NCI-H2029 treated with DMSO at 0.1 percent for 48 hours (cell line): Measurements from ENCODE around the gene PLEKHM3.

Experiments
- DNase-seq: peaks from one replicate; lab custom pipeline; 2025; lab: John Stamatoyannopoulos, UW

PLEKHM3 gene, protein sequence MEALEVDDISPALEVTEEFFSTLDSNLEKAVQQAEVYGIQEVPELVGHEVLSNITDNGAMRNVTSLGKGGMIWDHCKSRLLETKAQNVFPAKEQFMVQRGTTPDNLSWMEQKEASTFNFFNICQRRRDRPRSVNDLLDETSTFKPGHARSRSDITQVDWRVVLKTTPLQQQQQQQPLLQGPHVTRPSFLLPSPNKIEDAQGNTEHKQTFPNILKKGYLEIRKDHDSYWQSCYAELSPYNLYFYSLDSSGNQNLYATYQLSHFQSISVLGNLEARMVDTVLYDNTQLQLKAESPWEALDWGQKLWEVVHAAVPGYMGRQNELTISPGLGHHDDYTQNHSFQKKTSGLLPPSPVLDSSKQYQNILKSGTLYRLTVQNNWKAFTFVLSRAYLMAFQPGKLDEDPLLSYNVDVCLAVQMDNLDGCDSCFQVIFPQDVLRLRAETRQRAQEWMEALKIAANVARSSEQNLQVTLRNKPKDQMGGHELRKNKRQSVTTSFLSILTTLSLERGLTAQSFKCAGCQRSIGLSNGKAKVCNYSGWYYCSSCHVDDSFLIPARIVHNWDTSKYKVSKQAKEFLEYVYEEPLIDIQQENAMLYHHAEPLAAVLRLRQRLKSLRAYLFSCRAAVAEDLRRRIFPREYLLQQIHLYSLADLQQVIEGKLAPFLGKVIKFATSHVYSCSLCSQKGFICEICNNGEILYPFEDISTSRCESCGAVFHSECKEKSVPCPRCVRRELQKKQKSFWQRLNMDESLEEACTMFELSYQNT

DNA sequence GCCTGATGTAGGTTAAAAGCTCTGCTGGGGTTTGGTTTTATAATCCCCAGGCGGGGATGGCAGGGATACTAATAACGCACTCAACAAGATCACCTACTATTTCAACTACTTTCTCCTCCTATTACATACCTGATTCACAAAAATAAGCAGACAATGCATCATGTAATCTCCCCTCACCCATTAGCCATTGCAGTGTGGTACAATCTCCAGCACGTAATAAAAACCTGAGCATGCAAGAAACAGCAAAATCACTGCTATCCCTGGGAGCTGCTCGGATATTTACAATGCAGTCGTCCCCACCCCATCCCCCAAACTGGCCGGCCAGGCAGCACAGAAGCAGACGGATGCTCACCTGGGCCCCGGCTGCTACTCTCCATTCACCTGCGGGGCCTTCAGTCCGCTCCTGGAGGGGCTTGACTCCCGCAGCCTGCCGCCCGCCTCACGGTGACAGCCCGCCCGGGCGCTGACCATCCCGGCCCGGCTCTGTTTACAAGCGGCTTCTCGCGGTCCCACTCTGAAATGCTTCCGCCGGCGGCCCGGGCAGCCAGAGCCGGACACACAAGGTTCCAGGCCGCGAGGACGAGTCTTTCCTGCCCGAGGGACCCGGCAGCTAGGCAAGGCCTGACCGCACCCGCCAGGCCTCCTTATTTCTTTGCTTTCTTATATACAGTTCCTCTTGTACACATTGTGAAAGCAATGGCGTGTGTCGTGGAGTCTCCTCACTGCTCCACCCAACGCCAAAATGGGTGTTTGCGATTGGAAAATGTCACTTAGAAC is at the start of gene PLEKHM3:
PLEKHM3 (minus strand) TSS at position 491 of the 777 bp plus-strand sequence. CDS start 23,888 bp downstream, outside the sequence.
- DNase-seq, result peak; percentile 38

DNA sequence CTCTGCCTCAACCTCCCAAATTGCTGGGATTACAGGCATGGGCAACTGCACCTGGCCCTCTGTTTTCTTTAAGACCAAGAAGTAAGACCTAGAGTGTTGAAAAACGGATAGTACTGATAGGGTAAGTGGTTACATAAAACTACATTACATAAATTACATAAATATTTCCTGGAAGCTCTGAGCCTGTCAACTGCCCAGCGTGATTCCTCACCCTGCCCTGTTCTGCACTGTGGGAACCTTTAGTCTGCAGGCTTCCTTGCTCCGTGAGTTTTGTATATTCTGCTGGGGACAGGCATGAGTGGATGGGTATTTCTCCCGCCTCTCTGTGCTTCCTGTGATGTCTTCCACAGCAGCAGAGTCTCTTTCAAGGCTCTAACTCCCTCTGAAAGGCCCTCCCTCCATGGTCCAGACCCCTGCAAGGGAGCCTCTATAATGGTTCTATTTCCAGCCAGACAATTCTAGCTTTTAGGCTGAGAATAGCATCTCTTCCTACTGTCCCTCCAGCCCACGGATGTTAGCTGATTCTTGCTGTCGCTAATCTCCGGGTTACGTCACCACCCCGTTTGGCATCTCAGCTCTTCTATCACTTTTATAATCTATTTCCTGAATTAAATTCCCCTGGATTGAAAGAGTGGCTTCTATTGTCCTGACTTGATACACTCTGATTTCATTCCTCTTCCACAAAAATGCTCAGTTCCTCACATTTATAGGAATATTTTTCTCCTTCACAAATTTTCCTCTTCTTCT is 49.5 kb upstream of the PLEKHM3 start:
- no peak for DNase-seq

DNA sequence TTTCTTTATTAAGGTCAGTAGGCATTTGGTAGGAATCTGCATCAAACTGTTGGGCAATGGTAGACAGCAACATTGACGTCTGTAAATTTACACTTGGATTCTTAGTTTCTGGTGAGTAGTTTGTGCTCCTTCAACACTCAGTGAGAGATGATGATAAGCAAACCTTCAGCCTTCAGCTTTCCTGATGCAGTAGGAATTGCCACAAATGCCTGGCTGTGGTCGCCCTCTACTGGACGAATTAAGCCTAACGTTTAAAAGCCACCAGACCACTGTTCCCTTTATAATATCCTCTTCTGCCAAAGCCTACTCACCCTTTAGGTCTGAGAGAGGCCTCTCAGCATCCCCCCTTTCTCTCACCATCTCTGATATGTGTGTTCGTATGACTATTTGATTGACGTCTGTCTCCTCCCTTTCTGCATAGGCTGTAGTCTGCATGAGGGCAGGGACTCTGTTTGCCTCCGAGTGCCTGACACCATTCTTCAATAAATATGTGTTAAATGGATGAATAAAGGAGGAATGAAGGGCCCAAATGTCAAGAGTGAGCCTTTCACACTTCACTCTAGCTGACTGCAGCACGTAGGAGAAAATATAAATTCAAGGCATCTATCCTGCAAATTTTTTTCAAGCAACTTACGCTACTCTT is 47.0 kb upstream of the PLEKHM3 start:
- peak; percentile 5 for DNase-seq

DNA sequence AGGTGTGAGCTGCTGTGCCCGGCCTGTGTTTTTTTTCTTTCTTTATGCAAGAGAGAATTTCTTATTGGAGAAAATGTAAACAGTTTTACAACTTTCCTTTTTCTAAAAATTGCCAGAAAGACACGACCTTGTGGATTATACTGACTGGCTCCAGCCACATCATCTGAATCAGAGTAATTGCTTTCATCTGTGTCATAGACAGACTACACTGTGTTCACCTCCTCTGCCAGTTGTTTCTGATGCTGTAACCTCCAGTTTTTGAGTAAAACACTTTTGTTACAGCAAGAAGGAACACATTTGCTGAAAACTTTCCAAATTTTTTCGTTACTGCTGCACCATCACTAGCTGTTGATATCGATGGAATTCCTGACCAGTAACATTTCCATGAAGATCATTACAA is 43.9 kb upstream of the PLEKHM3 start:
- DNase-seq, result no peak

DNA sequence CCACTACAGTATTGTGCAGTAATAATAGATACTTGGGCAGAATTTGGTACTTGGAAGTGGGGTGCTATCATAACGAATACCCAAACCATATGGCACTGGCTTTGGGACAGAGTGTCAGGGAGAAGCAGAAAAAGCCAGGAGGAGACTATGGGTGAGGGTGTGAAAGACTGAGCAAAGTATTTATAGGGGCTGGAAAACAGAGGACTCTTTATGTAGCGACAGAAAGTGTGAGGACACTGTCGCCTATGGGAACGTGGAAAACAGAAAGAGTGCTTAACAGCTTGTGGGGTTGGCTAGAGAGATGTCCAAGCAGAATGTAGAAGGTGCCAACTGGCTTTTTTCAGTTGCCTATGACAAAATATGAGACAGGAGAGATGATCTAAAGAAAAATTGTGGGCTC is 40.7 kb upstream of the PLEKHM3 start:
- DNase-seq, result no peak

DNA sequence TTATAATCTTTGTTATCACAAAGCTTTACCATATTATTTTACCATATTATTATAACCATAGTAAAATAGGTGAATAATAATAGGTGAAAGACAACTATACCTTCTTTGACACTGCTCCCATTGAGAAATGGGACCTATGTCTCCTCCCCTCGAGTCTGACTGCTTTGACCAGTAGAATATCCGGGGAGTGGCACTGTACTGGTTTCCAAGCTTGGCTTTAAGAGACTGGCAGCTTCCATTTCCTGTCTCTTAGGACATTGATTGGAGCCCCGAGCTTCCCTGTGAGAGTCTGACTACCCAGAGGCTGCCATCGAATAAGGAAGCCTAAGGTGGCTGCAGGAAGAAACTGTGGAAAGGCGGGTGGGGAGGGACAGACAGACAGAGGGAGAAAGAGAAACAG is 40.1 kb upstream of the PLEKHM3 start:
- no peak for DNase-seq

DNA sequence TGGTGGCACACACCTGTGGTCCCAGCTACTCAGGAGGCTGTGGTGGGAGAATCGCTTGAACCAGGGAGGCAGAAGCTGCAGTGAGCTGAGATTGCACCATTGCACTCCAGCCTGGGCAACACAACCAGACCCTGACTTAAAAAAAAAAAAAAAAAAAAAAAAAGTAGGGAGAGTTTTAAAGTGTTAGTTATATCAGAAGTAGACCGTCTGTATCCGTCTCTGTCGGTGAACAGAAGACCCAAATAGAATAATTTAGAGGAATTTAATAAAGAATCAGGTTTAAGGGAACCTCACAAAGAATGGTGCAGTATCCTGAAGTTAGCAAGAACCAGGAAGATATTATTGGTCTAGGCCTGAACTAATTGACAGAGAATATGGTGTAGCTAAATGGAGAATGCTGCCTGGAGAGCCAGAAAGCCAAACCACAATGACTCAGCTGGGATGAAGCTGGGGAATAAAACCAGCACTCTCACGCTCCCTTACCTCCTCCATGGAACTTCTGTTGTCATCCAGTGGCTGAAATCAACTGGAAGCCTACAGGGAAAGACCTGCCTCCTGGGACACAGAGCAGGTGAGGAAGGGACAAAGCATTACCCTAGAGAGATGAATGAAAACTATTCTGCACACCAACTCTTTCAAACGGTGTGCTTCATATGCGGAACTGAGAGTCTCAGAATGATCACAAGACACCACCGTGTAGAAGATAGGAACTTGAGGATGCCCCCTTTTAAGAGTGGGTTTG is 39.1 kb upstream of the PLEKHM3 start:
- no peak for DNase-seq

DNA sequence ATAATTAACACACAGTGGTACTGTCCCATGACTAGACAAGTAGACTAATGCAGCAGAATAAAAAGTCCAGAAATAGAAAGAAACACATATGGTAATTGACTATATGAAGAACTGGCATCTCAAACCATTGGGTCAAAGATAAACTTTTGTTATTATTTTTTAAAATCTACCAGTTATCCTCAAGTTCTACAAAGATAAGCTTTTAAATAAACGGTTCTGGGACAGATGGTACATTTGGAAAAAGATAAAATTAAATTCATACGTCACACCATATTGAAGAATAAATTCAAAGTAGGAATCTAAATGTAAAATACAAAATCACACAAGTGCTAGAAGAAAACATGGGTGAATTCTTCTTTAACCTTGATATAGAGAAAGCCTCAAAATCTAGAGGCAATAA is 37.6 kb upstream of the PLEKHM3 start:
- no peak for DNase-seq

DNA sequence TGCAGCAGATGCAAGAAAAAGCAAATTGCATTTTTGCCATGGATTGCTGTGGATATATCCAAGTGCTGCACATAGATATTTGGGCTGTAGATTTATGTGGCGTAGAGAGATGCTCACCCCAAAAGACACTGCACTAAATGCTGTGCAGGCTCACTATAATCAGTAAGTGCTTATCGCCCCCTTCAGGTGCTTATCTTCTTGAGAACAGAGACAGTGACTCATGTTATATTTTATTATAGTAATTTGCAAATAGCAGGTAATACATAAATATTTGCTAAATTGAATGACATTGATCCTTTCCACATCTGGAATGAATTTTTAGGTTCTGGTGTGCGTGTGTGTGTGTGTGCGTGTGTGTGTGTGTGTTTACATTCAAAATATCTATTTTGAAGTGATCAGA is 36.8 kb upstream of the PLEKHM3 start:
- DNase-seq, result no peak

DNA sequence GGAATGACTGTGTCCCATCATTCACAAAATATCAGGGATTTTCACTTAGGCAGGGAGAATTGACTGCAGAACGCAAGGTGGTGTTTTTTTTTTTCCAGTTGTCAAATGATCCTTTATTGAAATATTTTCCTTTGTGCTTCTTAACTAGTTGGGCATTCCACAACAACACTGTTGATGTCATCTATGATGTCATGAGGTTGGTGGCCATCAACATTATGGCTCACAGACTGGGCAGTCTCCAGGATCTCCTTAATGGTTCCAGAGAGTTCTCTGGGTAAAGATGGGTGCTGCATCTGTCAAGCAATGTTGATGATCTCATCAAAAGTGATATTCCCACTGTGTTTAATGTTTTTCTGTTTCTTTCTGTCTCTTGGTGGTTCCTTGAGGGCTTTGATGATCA is 31.8 kb upstream of the PLEKHM3 start:
- no peak for DNase-seq

DNA sequence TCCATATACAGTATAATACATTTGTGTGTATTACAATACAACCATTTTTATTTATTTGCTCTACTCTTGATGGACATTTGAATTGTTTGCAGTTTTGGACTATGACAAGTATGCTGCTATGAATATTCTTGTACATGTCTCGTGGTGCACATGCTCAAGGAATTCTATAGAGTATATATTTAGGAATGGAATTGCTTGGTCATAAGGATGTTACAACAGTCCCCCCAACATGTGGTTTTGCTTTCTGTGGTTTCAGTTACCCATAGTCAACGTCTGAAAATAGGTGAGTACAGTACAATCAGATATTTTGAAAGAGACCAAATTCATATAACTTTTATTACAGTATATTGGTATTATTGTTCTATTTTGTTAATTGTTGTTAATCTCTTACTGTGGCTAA is 24.1 kb upstream of the PLEKHM3 start:
- DNase-seq, result no peak

DNA sequence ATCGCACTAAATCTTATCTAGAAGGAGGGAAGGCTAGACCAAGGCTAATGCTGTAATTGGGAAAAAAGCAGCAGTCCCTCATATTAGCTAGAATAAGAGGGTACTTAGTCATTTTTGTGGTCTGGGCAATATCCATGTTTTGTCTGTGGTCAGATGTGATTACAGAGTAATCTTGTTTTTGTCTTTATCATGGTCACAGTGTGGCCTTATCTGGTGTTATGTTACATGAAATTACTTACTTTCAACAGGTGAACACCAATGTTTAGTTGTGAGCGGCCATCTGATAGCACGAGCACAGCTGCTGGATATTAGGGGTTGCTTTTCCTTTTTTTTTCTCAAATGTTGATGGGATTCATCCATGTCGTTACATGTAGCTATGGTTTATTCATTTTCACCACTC is 23.7 kb upstream of the PLEKHM3 start:
- no peak for DNase-seq

DNA sequence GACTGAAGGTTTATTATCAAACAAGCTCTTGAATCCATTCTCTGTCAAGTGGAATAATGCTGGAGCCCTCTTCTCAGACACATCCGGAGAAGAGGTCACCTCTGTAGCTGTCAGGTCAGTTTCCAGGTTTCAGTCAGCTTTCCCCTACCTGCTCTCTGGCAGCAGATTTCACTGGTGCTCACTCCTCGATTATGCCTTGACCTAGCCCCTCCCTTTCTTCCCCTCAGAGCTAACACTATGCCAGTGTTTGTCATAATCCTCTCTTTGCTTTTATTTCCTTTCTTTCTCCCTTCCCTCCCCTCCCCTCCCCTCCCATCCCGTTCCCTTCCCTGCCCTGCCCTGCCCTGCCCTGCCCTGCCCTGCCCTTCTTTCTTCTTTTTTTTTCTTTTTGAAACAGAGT is 22.5 kb upstream of the PLEKHM3 start:
- DNase-seq, result no peak

DNA sequence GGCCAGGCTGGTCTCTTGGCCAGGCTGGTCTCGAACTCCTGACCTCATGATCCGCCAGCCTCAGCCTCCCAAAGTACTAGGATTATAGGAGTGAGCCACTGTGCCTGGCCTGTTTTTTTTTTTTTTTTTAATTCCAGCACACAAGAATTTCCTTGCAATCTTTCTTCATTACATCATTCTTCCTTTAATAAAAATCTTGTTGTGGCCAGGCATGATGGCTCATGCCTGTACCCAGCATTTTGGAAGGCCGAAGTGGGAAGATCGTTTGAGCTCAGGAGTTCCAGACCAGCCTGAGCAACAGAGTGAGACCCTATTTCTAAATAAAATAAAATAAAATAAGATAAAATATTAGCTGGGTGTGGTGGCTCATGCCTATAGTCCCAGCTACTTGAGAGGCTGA is 21.4 kb upstream of the PLEKHM3 start:
- DNase-seq, result no peak

DNA sequence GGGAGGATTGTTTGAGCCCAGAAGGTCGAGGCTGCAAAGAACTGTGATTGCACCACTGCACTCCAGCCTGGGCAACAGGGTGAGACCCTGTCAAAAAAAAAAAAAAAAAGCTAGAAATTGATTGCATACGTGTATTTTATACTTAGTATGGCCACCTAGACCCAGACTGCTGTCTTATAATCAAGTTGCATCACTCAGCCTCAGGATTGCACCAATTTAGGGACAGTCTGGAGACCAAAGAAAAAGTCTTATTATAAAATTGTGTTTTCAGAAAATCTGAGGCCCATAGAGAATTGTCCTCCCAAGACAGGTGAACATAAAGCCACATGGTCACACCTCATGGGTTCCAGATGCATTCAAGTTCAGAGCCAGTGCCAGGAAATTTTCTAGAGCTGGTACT is 17.1 kb upstream of the PLEKHM3 start:
- no peak for DNase-seq

DNA sequence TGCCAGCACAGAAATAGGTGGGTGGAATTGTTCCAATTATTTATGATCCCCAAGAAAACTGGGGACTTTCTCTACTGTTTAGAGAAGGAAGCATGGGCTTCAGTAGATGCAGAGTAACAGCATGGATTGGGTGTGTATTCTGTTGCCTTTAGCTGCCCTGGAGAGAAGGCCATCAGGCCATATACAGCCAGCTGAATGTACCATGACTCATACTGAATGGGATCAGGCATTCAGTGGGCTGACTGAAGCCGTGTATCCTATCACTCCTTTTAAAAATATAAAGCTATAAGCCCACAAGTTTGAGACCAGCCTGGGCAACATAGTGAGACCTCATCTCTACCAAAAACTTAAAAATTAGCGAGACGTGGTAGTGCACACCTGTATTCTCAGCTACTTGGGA is 16.7 kb upstream of the PLEKHM3 start:
- no peak for DNase-seq

DNA sequence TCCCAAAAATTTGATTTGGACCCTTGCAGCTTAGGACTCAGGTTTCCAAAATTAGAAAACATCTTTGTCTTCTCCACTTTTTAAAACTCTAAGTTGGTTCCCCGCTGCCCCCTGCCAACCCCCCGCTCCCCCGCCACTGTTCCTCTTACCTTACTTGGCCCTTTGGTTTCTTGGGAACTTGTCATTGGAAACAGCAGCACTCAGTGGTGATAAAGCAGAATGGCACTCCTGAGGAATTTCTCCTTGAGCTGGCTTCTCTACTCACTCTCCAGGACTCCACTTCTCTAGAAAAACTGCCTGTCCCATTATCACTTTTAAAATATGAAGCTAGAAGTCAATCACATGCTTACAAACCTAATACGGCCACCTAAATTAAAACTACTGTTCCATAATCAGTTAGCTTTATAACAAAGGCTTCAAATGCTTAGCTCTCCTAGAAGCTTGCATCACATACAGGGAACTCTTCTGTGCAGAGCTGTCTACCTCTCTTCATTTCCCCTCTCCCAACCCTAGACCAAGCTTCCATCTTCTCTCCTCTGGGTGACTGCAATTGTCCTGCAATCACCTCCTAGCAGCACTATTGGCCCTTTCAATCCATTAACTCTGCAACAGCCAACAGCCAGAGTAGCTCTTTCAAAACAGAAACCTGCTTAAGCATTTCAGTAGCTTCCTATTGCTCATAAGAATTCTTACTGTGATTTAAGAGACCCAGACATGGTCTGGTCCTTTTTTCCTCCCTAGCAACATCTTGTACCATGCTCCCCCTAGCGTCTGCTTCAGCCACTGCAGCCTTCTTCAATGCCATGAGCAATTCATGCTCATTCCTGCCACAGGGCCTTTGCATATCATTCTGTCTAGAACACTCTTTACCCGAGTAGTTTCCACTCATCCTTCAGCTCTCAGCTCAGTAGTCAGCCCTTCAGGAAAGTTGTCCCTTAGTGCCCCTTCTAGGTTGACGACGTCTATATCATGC is 15.2 kb upstream of the PLEKHM3 start:
- no peak for DNase-seq

DNA sequence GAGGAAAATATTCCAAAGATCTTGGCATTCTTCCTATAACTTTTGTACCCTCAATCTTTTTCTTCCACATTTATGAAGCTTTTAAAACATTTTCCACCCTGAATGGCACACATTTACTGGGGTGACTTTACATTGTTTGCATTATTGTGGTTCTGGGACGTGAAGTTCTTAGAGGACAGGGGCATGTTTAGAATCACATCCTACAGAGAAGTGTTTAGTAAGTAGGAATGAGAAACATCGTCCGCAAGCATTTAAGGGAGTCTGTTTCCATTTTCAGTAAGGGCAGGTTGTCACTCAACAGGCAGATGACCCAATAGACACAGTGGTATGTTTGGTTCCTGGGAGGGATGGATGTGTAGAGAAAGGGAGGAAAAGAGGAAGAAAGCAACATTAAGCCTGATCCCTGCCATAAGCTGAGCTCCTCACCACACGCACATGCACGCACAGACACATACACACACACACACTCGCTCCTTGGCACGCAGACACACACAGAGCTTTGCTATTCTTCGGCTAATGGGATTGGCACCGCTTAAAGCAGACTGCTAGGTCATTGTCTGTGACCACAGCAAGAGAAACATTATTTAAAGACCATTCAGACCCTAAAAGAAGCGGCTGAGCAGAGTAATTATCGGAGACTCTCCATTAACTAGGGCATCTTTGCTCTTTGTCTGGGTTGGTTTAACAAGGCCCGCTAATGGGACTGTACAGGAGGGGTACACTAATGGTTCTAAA is 14.2 kb upstream of the PLEKHM3 start:
- no peak for DNase-seq
